Gastrocnemius medialis (tissue), 4 donors: ENCODE measurements around the gene GALNS. TPM values are rescaled to one million over a fixed set of nuclear protein-coding genes. Genes with fewer than 3 reads are reported as not detected.
A peak's percentile ranks its signal among the peaks of the same experiment; 100 is the strongest.

Source experiments
- ATAC-seq, 2 donors: fragments of 150-250 bp; one replicate each; pipeline ENCODE4 v1.9.1; 2016
- DNase-seq, 2 donors: peaks; one replicate each; pipeline ENCODE4 v3.0.0-alpha.2; 2019
- H3K27ac ChIP-seq, 4 donors: fragments of 200-600 bp; sonication (generic); 1 replicate in 1 of 4; 2 replicates in 3 of 4; pipeline ENCODE4 v1.5.1; 2016 to 2018; ENCODE audit warnings: mild to moderate bottlenecking in 2 of 4, moderate library complexity in 1 of 4
- H3K27me3 ChIP-seq, 3 donors: fragments of 200-600 bp; sonication (generic) in 2 of 3; 1 replicate in 1 of 3; 2 replicates in 2 of 3; pipeline versions ENCODE4 v1.5.1 to v1.6.0; 2016 to 2019; ENCODE audit warnings: mild to moderate bottlenecking in 1 of 3, moderate library complexity in 1 of 3
- H3K36me3 ChIP-seq, 2 donors: fragments of 200-600 bp; sonication (generic) in 1 of 2; one replicate each; pipeline ENCODE4 v1.5.1; 2017 to 2018
- H3K4me1 ChIP-seq, 2 donors: fragments of 200-600 bp; sonication (generic) in 1 of 2; one replicate each; pipeline ENCODE4 v1.5.1; 2016 to 2017; ENCODE audit warnings: mild to moderate bottlenecking in 2 of 2
- H3K4me3 ChIP-seq, 4 donors: fragments of 200-600 bp; sonication (generic) in 3 of 4; 1 replicate in 1 of 4; 2 replicates in 3 of 4; pipeline ENCODE4 v1.5.1; 2016 to 2019; ENCODE audit warnings: mild to moderate bottlenecking in 2 of 4
- H3K9me3 ChIP-seq, 3 donors: fragments of 200-600 bp; sonication (generic) in 2 of 3; 1 replicate in 1 of 3; 2 replicates in 2 of 3; pipeline ENCODE4 v1.5.1; 2016 to 2019
- POLR2A ChIP-seq, 2 donors: fragments of 450-650 bp; IDR thresholded peaks; one replicate each; pipeline ENCODE4 v1.6.1; 2017; ENCODE audit warnings: antibody characterized with exemption in 2 of 2, mild to moderate bottlenecking in 2 of 2, moderate library complexity in 2 of 2
- in situ Hi-C, 4 donors: fragments of 200-750 bp; cut with MboI; loops; one replicate each; pipeline versions ENCODE4 v1.15.0 to v1.8.0; 2017; ENCODE audit warnings: low sequenced_read_pairs in 4 of 4
- intact Hi-C: fragments of 100-400 bp; cut with DNase I; formaldehyde crosslinking; loops from one replicate; pipeline ENCODE4 v1.15.1; 2023; ENCODE audit warnings: low total_unique reads
- total RNA-seq, 4 donors: library from RNA; depleted of rRNA; stranded (reverse); fragments of >200 nt; gene quantifications; one replicate each; pipeline versions ENCODE4 v1.1.0 to v1.2.3, GENCODE V29; 2016
- TF ChIP-seq, protein P1 (sequence below), 5 experiments: fragments of 450-650 bp in 3 of 5; fragments of 200-600 bp in 2 of 5; sonication (generic) in 2 of 5; IDR thresholded peaks in 4 of 5; conservative IDR thresholded peaks in 1 of 5; 1 replicate in 4 of 5; 2 replicates in 1 of 5; pipeline ENCODE4 v1.5.1; 2016 to 2019; ENCODE audit warnings: antibody characterized with exemption in 5 of 5, mild to moderate bottlenecking in 3 of 5, moderate library complexity in 3 of 5

GALNS gene
- total RNA-seq, 4 donors from 2014 or later = 8.8 to 14.7 (median 10.0) TPM

DNA sequence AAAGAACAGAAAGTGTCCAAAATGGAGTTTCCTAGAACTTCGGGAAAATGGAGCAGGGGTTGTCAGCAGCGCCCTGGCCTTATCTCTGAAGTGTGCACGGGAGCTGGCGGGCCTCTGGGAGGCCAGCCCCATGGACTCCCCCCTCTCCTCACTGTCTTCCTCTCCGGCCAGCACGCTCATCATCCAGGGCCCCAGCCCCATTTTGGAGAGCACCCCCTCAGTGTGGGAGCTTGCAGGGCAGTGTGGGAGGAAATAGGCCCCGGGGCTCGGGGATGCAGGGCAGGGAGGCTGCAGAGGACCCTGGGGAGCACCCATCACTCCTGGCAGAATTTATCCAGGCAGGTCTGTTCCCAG, 14.6 kb upstream of the GALNS start:
- intact Hi-C loops (no loop called here), in situ Hi-C loops (loop anchor here in 1 of 4 donors (25.0 kb wide), 1 partner anchor 341 kb away; the partner anchor contains the start of genes SLC22A31 and ZNF778)
- Histone ChIP-seq H3K27ac (no peak overlapping the region), H3K4me3 (peak overlapping the region in 1 of 4 donors; percentile 32), H3K4me1 (no peaks in the 10 kb centered on the region), H3K27me3 (no peaks in the 10 kb centered on the region), H3K36me3 (peaks cover 0 to 1% of the 10 kb centered on the region in 2 donors), H3K9me3 (no peaks in the 10 kb centered on the region)
- DNase-seq (no peak), ATAC-seq (no peak)
- no peak for TF ChIP-seq POLR2A (IDR thresholded peaks at IDR 0.05)
- TF ChIP-seq, protein P1, sequence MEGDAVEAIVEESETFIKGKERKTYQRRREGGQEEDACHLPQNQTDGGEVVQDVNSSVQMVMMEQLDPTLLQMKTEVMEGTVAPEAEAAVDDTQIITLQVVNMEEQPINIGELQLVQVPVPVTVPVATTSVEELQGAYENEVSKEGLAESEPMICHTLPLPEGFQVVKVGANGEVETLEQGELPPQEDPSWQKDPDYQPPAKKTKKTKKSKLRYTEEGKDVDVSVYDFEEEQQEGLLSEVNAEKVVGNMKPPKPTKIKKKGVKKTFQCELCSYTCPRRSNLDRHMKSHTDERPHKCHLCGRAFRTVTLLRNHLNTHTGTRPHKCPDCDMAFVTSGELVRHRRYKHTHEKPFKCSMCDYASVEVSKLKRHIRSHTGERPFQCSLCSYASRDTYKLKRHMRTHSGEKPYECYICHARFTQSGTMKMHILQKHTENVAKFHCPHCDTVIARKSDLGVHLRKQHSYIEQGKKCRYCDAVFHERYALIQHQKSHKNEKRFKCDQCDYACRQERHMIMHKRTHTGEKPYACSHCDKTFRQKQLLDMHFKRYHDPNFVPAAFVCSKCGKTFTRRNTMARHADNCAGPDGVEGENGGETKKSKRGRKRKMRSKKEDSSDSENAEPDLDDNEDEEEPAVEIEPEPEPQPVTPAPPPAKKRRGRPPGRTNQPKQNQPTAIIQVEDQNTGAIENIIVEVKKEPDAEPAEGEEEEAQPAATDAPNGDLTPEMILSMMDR (IDR thresholded peaks at IDR 0.05 in 4 of 5, conservative IDR thresholded peaks at IDR 0.05 in 1 of 5) = no peak

DNA sequence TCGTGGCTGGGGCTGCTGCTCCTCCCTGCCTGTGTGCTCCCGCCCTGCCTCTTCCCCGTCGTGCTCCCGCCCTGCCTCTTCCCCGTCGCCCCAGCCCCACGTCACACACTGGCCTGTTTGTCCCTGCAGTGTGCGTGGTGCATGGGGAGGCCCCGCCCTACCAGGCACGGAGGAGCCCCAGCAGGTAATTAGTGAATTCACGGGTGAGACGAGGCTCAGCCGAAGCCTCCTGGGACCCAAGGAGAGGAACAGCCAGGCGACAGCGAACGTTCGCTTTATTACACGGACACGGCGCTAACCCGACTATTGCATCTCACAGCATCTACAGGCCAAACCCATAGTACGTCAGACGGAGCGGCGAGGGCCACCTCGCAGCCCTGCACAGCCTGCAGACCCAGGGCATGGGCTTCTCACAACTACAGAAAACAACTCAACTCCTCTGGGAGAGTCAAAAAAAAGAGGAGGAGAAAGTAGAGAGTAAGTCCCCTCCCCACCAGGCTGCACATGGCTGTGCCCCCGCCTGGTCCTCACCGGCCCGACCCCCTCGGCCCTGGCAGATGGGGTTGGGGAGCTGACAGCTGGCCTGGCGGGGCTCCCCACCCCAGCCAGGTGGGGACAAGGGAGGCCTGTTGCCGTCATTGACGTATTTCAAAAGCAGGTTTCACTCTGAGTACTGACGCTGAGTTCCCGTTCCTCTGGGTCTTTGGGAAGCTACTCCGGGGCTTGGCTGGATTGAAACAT, 14.0 kb upstream of the GALNS start:
- H3K4me3 ChIP-seq = peak overlapping the region in 1 of 4 donors; percentile 32
- in situ Hi-C loops = loop anchor here in 1 of 4 donors (25.0 kb wide), 1 partner anchor 342 kb away; the partner anchor contains the start of genes SLC22A31 and ZNF778
- TF ChIP-seq, protein P1 (IDR thresholded peaks at IDR 0.05 in 4 of 5, conservative IDR thresholded peaks at IDR 0.05 in 1 of 5) = no peak
- no peak for TF ChIP-seq POLR2A (IDR thresholded peaks at IDR 0.05)
- H3K36me3 ChIP-seq = no peaks in the 10 kb centered on the region
- H3K9me3 ChIP-seq = no peaks in the 10 kb centered on the region
- DNase-seq (no peak), ATAC-seq (peak in 1 of 2 donors; percentile 24)
- intact Hi-C loops = no loop called here
- no peaks in the 10 kb centered on the region for H3K4me1 ChIP-seq
- no peaks in the 10 kb centered on the region for H3K27me3 ChIP-seq
- no peak overlapping the region for H3K27ac ChIP-seq

DNA sequence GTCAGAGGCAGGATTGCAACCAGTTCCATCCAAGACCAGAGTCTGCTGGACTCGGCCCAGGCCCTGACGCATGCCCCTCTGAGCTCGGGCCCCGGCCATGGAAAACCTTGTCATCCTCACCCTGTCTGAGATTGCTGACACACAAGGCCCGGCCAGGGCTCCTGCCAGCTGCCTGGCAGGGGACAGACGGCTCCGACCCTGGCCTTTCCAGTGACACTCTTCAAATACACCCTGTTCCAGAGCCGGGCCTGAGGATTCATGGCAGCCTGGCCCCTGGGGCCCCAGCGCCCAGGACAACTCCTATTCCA, 12.9 kb upstream of the GALNS start:
- Histone ChIP-seq H3K36me3 (no peaks in the 10 kb centered on the region), H3K27ac (no peak overlapping the region), H3K9me3 (no peaks in the 10 kb centered on the region), H3K4me1 (no peaks in the 10 kb centered on the region), H3K4me3 (no peak overlapping the region), H3K27me3 (no peaks in the 10 kb centered on the region)
- intact Hi-C loops (no loop called here), in situ Hi-C loops (loop anchor here in 1 of 4 donors (25.0 kb wide), 1 partner anchor 343 kb away; the partner anchor contains the start of genes SLC22A31 and ZNF778)
- TF ChIP-seq, protein P1 (IDR thresholded peaks at IDR 0.05 in 4 of 5, conservative IDR thresholded peaks at IDR 0.05 in 1 of 5) = no peak
- TF ChIP-seq POLR2A (IDR thresholded peaks at IDR 0.05) = no peak
- ATAC-seq (no peak), DNase-seq (no peak)

DNA sequence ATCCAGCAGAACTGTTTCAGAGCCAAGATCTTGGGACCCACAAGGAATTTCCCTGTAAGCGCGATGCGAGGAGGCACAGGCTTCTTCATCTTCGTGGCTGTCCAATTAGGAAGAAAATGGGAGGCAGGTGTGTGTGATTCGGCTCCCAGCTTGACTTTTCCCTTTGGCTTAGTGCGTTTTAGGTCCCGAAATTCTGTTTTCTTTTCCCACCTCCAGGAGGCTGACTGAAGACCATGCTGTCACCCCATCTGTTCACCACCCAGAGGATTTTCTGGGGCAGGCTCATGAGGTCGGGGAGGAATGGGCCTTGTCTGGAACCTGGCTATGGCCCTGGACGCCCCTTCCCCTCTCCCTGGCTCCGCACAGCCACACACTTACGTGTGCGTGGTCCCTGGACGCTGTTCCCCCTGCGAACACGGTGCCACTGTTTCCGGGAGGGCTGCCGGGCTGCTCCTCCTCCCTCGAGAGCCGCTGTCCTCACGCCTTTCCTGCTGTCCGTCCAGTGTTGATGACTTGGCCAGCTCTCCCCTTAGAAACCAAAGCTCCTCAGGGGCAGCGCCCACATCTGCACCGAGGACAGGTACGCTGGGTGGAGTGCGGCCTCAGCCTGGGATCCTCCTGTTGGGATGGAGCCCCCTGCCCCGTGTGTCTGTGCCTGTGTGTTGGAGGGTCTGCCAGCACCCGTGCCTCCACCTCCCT, 12.4 kb upstream of the GALNS start:
- Histone ChIP-seq H3K4me1 (no peaks in the 10 kb centered on the region), H3K27me3 (no peaks in the 10 kb centered on the region), H3K27ac (no peak overlapping the region), H3K4me3 (no peak overlapping the region), H3K9me3 (no peaks in the 10 kb centered on the region), H3K36me3 (no peaks in the 10 kb centered on the region)
- in situ Hi-C loops = loop anchor here in 1 of 4 donors (25.0 kb wide), 1 partner anchor 343 kb away; the partner anchor contains the start of genes SLC22A31 and ZNF778
- intact Hi-C loops = no loop called here
- ATAC-seq (no peak), DNase-seq (no peak)
- no peak for TF ChIP-seq POLR2A (IDR thresholded peaks at IDR 0.05)
- TF ChIP-seq, protein P1 (IDR thresholded peaks at IDR 0.05 in 4 of 5, conservative IDR thresholded peaks at IDR 0.05 in 1 of 5) = no peak
